Measurements from ENCODE around the gene PARD3. TPM values are rescaled to one million over a fixed set of nuclear protein-coding genes. Genes with fewer than 3 reads are reported as not detected.

The PARD3 gene
- total and polyA plus RNA-seq, 2 donors (not counting 3 experiments of a cell fraction or from before 2014, with no cell fraction given): 7.3 to 24.1 TPM

- Histone ChIP-seq H4K20me1 (replicated peaks; ENCODE audit: control insufficient read depth, extremely low read depth, insufficient read depth, low read length) (no peaks in the 10 kb centered on the region), H3K27me3 (ENCODE audit: control insufficient read depth in 2 of 2, insufficient read depth in 2 of 2, low read length in 2 of 2) (no peaks in the 10 kb centered on the region), H3K4me1 (ENCODE audit: control insufficient read depth, extremely low read depth, insufficient read depth, low read length) (peaks cover 2% of the 10 kb centered on the region), H3K9me3 (replicated peaks; ENCODE audit: control insufficient read depth, insufficient read depth, low read length) (no peaks in the 10 kb centered on the region), H3K9me1 (replicated peaks; ENCODE audit: control insufficient read depth, extremely low read depth, insufficient read depth, low read length) (no peaks in the 10 kb centered on the region), H3K4me3 (replicated peaks in 1 of 3; ENCODE audit: insufficient read depth in 1 of 3, low read depth in 1 of 3, low read length in 3 of 3) (no peak overlapping the region), H3K36me3 (ENCODE audit: control insufficient read depth in 2 of 2, extremely low read depth in 1 of 2, insufficient read depth in 2 of 2, low read length in 2 of 2) (no peaks in the 10 kb centered on the region), H3K4me2 (ENCODE audit: insufficient read depth, low read length) (no peak overlapping the region), H2AFZ (ENCODE audit: low read depth, low read length) (no peak overlapping the region), H3K9ac (replicated peaks; ENCODE audit: extremely low read depth, insufficient read depth, low read length) (no peak overlapping the region), H3K27ac (ENCODE audit: insufficient read depth, low read depth, low read length) (no peak overlapping the region), H3K79me2 (ENCODE audit: control insufficient read depth, insufficient read depth, low read length) (no peaks in the 10 kb centered on the region)
- POLR2A ChIA-PET: no interaction called here
- FAIRE-seq (no peak), DNase-seq (ENCODE audit: low read depth, low spot score) (no peak)
- dilution Hi-C loops (cut with MboI; ENCODE audit: extremely low pct_ligation_motif_present, low sequenced_read_pairs): no loop called here
- CTCF ChIA-PET: no interaction called here
- intact Hi-C loops (cut with micrococcal nuclease): no loop called here
- no TSS peak for BruUV-seq (replicated peaks)
- TF ChIP-seq POLR2AphosphoS5 (IDR thresholded peaks at IDR 0.05; ENCODE audit: insufficient read depth, low read depth, low read length) (no peak), JUN (IDR thresholded peaks at IDR 0.05; ENCODE audit: borderline replicate concordance, insufficient read depth, insufficient read length, low read depth) (no peak), FOS (IDR thresholded peaks at IDR 0.05; ENCODE audit: borderline replicate concordance, insufficient read depth, low read length) (no peak), MYC (IDR thresholded peaks at IDR 0.05; ENCODE audit: low read depth, low read length) (no peak), CTCF (IDR thresholded peaks at IDR 0.05; ENCODE audit: extremely low read depth in 1 of 2, insufficient read depth in 1 of 2, low read depth in 1 of 2, low read length in 2 of 2) (no peak), GATA2 (IDR thresholded peaks at IDR 0.05; ENCODE audit: insufficient read depth, insufficient read length, low read depth, low read length) (no peak), EZH2 (IDR thresholded peaks at IDR 0.05; ENCODE audit: borderline replicate concordance, low read depth, low read length, severe bottlenecking) (no peak), POLR2A (IDR thresholded peaks at IDR 0.05; ENCODE audit: low read depth, low read length) (no peak)
- TF ChIP-seq, protein P1, sequence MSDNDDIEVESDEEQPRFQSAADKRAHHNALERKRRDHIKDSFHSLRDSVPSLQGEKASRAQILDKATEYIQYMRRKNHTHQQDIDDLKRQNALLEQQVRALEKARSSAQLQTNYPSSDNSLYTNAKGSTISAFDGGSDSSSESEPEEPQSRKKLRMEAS (IDR thresholded peaks at IDR 0.05; ENCODE audit: insufficient read depth, insufficient read length): no peak
Observed at GRCh38 chr10:34310234-34310633, 504.9 kb downstream of the PARD3 start.
